OCI-LY3 (cell line): ENCODE measurements around the gene SUSD1.

Experiments used
- CTCF ChIP-seq: fragments of 200-600, 300-600 bp; sonication (generic); IDR thresholded peaks from 2 replicates; pipeline ENCODE4 v1.5.1; 2014; ENCODE audit warnings: antibody characterized with exemption, low read length, low read depth
- EZH2phosphoT487 ChIP-seq: fragments of 200-600 bp; shearing (Covaris generic); IDR thresholded peaks from 2 replicates; pipeline ENCODE4 v1.6.1; 2018; ENCODE audit warnings: antibody characterized with exemption, mixed run types, low read depth

GRCh38 chr9:112174965-112175795, at the start of gene SUSD1:
- no peak for TF ChIP-seq EZH2phosphoT487
- TF ChIP-seq CTCF = no peak
